LNCaP clone FGC (cell line): ENCODE results near the gene MYO18B.
A peak's percentile ranks its signal among the peaks of the same experiment; 100 is the strongest.

ENCODE experiments used
- DNase-seq: peaks from one replicate; pipeline ENCODE4 v3.0.0-alpha.2; 2011; ENCODE audit warnings: low read depth
- H3K4me3 ChIP-seq: 2 replicates; pipeline ENCODE4 v1.5.1; 2011; ENCODE audit warnings: mild to moderate bottlenecking, low read depth, low read length, control low read depth
- TF ChIP-seq, protein P1 (sequence below): IDR thresholded peaks from 2 replicates; pipeline ENCODE4 v1.5.1; 2012; ENCODE audit warnings: mild to moderate bottlenecking; ENCODE audit not compliant: control insufficient read depth, insufficient read depth; ENCODE audit errors: extremely low read depth

The MYO18B gene

DNA sequence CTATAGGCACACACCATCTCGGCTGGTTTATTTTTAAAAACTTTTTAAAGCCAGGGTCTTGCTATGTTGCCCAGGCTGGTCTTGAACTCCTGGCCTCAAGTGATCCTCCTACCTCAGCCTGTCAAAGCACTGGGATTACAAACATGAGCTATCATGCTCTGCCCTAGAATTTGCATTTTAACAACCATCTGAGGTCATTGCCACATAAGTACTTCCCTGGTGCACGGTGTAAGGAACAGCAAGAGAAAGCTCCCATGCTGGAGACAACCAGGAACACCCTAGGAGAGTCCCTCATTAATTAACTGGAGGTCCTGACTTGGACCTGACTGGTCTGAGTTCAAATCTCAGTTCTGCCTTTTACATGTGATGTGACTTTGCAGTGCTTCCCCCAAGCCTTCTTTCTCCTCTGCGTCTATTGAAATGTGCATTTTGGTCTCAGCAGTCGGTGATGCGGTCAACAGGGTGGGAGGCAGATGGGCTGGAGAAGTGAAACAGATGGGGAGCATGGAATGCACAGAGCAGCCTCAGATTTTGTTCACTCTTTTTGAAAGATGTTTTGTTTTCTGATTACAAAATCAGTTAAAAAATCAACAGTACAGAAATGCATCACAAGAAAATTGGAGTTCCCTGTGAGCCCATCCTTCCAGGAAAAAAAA lies 146.5 kb downstream of the MYO18B start:
- TF ChIP-seq, protein P1, sequence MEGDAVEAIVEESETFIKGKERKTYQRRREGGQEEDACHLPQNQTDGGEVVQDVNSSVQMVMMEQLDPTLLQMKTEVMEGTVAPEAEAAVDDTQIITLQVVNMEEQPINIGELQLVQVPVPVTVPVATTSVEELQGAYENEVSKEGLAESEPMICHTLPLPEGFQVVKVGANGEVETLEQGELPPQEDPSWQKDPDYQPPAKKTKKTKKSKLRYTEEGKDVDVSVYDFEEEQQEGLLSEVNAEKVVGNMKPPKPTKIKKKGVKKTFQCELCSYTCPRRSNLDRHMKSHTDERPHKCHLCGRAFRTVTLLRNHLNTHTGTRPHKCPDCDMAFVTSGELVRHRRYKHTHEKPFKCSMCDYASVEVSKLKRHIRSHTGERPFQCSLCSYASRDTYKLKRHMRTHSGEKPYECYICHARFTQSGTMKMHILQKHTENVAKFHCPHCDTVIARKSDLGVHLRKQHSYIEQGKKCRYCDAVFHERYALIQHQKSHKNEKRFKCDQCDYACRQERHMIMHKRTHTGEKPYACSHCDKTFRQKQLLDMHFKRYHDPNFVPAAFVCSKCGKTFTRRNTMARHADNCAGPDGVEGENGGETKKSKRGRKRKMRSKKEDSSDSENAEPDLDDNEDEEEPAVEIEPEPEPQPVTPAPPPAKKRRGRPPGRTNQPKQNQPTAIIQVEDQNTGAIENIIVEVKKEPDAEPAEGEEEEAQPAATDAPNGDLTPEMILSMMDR = no peak
- no peak overlapping the region for H3K4me3 ChIP-seq
- no peak for DNase-seq

DNA sequence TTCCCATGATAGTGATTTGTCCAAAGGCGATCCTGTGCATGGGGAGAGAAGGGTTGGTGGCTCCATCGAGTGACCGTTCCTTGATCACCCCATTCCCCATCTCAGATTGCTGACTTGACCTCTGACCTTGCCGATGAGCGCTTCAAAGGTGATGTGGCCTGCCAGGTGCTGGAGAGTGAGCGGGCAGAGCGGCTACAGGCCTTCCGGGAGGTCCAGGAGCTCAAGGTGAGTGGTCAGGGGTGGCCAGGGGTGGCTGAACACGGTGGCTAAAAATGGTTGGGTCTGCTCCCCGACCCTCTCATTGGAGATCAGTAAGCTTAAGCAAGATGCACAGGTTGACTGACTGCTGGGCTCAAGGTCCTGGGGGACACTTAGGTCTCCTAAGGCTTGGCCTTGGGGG lies 148.7 kb downstream of the MYO18B start:
- no peak for DNase-seq
- TF ChIP-seq, protein P1 = no peak
- no peak overlapping the region for H3K4me3 ChIP-seq

DNA sequence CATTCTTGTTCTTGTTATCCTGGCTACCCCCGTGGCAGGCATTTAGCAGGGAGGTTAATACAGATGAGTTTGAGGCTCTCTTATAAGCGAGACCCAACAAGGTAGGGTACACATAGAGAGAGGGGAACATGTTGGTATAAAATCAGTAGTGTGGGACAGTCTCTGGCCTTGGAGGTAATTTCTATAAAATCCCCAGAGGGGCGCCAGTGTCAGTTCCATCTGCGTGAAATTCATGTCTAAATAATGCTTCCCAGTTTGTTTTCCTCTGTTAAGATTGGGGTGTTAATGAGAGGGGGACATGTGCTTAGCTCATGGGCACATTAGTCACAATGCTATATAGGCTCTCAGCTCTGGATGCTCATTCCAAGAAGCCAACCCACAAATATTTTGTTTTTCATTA lies 150.7 kb downstream of the MYO18B start:
- TF ChIP-seq, protein P1 = no peak
- H3K4me3 ChIP-seq = no peak overlapping the region
- no peak for DNase-seq

DNA sequence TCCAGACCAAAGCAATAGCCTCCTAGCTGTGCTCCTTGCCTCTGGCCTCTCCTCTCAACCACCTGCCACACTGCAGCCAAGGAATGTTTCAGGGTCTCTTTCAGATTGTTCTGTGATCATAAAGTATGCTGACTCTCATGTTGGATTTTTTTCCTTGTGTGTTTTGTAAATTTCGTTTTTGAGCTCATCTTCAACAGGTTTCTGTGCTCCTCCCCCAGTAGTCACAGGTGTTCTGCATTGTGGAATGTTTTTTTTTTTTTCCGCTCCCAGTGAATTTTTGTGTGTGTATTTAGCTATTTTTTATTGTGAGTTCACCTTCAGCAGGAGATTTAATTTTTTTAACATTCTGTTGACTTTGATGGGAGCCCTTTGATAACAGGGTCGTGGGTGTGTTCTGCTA lies 153.7 kb downstream of the MYO18B start:
- no peak overlapping the region for H3K4me3 ChIP-seq
- no peak for DNase-seq
- TF ChIP-seq, protein P1 = no peak

DNA sequence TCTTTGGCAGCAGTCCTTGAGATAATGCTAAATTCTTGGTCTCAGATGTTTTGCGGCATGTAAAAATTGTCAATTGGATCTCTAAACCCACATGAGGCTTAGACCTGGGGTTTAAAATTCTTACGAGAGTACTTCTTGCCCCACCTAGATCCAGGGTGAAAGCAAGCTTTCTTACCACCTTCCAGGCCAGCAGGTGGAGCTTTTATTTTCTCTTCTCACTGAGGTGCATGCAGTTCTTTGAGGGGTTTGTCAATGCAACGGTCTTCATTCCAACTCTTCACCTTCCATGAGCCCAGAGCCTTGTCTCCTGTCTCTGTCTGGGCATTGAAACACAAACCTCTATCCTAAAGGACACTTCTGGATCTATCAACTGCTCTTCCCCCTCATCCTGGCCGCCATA lies 154.1 kb downstream of the MYO18B start:
- DNase-seq = no peak
- H3K4me3 ChIP-seq = no peak overlapping the region
- TF ChIP-seq, protein P1 = no peak

DNA sequence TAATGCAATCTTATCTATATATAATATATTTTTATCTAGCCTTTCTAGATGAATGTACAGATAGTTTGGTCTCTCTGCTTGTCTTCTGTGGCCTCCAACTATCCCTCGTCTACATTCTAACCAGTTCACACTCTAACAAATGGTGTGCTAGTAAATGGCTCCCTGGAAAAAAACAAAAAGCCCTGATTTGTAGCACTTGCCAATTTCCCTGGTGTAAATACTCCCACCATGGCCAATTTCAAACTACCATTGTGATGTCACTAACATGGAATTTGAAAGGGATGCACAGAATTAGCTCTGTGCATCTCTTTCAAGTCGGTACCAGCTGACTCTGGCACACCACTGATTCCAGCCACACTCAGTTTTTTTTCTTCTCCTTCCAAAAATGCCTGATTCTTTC lies 154.6 kb downstream of the MYO18B start:
- DNase-seq = no peak
- TF ChIP-seq, protein P1 = no peak
- H3K4me3 ChIP-seq = no peak overlapping the region

DNA sequence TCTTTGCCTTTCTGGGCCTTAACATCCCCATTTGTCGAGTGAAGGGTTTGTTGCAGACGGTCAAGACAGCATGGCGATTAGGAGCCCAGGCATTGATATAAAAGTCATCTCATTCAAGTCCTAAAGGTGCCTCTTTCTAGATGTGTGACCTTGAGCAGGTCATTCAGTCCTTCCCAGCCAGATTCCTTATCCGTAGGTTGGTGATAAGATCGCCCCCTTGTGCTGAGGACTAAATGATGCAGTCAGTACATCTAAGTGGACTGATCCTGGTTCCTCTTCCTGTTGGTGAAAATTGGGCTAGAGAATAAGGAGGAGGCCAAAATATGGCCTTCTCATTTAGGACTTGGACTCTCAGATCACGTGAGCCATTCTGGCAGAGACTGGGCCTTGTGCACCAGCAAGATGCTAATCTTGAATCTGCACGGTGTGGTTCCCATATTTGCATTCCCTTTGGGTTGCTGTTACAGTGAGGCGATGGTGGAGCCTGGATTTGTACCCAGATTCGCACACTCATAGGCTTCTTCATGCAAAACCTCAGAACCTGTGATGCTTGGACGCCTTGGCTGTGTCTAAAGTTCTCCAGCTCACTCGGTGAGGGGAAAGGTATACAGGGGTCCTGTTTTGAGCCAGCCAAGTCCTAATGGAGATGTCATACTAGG lies 156.8 kb downstream of the MYO18B start:
- H3K4me3 ChIP-seq = no peak overlapping the region
- no peak for DNase-seq
- TF ChIP-seq, protein P1 = peak; percentile 34
